Breast epithelium (tissue), 4 donors: ENCODE measurements around the gene STARD3. TPM values are rescaled to one million over a fixed set of nuclear protein-coding genes. Genes with fewer than 3 reads are reported as not detected.
A peak's percentile ranks its signal among the peaks of the same experiment; 100 is the strongest.
"Not testable (repeated sequence)": the region's sequence is repeated elsewhere in the genome, so short reads cannot be mapped to it uniquely, and the experiment has no call there.

ENCODE experiments used
- DNase-seq, 2 donors: peaks; one replicate each; pipeline ENCODE4 v3.0.0-alpha.2; 2019; ENCODE audit warnings: low spot score in 2 of 2
- H3K27ac ChIP-seq, 2 donors: fragments of 200-600 bp; sonication (generic) in 1 of 2; one replicate each; pipeline ENCODE4 v1.5.1; 2016 to 2019; ENCODE audit warnings: mild to moderate bottlenecking in 1 of 2
- H3K27me3 ChIP-seq, 2 donors: fragments of 200-600 bp; sonication (generic) in 1 of 2; one replicate each; pipeline versions ENCODE4 v1.5.1 to v1.6.0; 2017 to 2019; ENCODE audit warnings: control low read depth in 1 of 2, mild to moderate bottlenecking in 1 of 2
- H3K36me3 ChIP-seq: fragments of 200-600 bp; one replicate; pipeline ENCODE4 v1.5.1; 2019
- H3K4me1 ChIP-seq, 2 donors: fragments of 200-600 bp; sonication (generic); one replicate each; pipeline ENCODE4 v1.5.1; 2016 to 2019; ENCODE audit warnings: control low read depth in 1 of 2
- H3K4me3 ChIP-seq, 3 donors: fragments of 200-600 bp; sonication (generic); 1 replicate in 2 of 3; 2 replicates in 1 of 3; pipeline ENCODE4 v1.5.1; 2016 to 2019; ENCODE audit warnings: mild to moderate bottlenecking in 3 of 3, moderate library complexity in 2 of 3
- H3K9me3 ChIP-seq, 2 donors: fragments of 200-600 bp; sonication (generic) in 1 of 2; one replicate each; pipeline ENCODE4 v1.5.1; 2016 to 2019; ENCODE audit warnings: control low read depth in 1 of 2
- CTCF ChIP-seq, 3 donors: fragments of 450-650 bp; IDR thresholded peaks; one replicate each; pipeline ENCODE4 v1.5.1; 2016 to 2017; ENCODE audit warnings: antibody characterized with exemption in 3 of 3, mild to moderate bottlenecking in 3 of 3, moderate library complexity in 3 of 3
- POLR2A ChIP-seq: fragments of 450-650 bp; IDR thresholded peaks from one replicate; pipeline ENCODE4 v1.6.1; 2016; ENCODE audit warnings: antibody characterized with exemption, mild to moderate bottlenecking, moderate library complexity
- POLR2AphosphoS5 ChIP-seq, 3 donors: sonication (generic); formaldehyde crosslinking; IDR thresholded peaks; one replicate each; pipeline ENCODE4 v1.6.1; 2017; ENCODE audit warnings: antibody characterized with exemption in 3 of 3
- intact Hi-C: fragments of 100-400 bp; cut with DNase I; formaldehyde crosslinking; loops from one replicate; pipeline ENCODE4 v1.15.1; 2023; ENCODE audit warnings: low total_unique reads
- total RNA-seq, 3 donors: library from RNA; depleted of rRNA; stranded (reverse); fragments of >200 nt; gene quantifications; one replicate each; pipeline ENCODE4 v1.1.0, GENCODE V29; 2016

The STARD3 gene
- total RNA-seq, 3 donors from 2014 or later: 37.0 to 43.9 (median 42.0) TPM

DNA sequence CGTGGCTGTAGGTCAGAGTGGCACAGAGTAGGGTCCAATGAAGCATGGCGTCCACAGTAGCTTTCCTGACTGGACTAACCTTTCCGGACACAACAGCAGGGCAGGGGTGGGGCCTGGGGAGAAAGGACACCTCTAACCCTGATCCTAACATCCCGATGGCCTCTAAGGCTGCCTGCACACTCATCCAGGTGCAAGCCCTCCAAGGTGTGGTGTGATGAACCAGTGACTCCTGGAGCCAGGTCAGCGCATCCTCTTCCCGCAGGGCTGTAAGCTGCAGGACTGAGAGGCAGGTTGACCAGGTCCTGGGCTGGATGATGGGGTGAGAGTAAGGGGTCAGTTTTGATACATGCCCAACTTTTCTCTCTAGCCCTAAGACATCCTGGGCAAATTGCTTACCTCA lies 59.8 kb downstream of the STARD3 start:
- intact Hi-C loops: no loop called here
- Histone ChIP-seq H3K27ac (no peak overlapping the region), H3K36me3 (no peaks in the 10 kb centered on the region), H3K4me3 (no peak overlapping the region), H3K4me1 (peaks cover 0 to 3% of the 10 kb centered on the region in 2 donors), H3K27me3 (no peaks in the 10 kb centered on the region), H3K9me3 (no peaks in the 10 kb centered on the region)
- TF ChIP-seq POLR2AphosphoS5 (IDR thresholded peaks at IDR 0.05): no peak
- no peak for TF ChIP-seq POLR2A
- no peak for TF ChIP-seq CTCF (IDR thresholded peaks at IDR 0.05)
- no peak for DNase-seq

DNA sequence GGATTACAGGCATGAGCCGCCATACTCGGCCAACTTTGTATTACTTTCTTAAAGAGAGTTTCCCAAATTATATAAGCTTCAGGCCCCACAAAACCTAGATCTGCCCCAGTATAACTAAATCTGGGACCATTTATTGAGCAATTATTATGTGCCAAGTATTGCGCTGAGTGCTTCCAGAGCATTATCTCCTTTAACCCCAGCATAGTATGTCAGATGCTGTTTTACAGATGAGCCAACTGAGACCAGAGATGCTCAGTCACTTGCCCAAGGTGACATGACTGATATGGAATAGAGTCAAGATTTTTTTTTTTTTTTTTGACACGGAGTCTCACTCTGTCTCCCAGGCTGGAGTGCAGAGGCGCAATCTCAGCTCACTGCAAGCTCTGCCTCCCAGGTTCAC lies 61.0 kb downstream of the STARD3 start:
- no peak for TF ChIP-seq POLR2A
- no peak for TF ChIP-seq CTCF (IDR thresholded peaks at IDR 0.05)
- TF ChIP-seq POLR2AphosphoS5 (IDR thresholded peaks at IDR 0.05): no peak
- no peaks in the 10 kb centered on the region for H3K9me3 ChIP-seq

GRCh38 chr17:39699157-39699817 lies 62.3 kb downstream of the STARD3 start:
- Histone ChIP-seq H3K4me3 (peak overlapping the region; percentile 78 to 97 (median 87)), H3K27ac (peak overlapping the region; percentile 94 to 98), H3K4me1 (peaks cover 0 to 14% of the 10 kb centered on the region in 2 donors)
- H3K27me3 ChIP-seq, H3K9me3 ChIP-seq, DNase-seq, H3K36me3 ChIP-seq, intact Hi-C loops: not testable (repeated sequence)

More for the DNA sequence above, 61.0 kb downstream of the STARD3 start:
- no peaks in the 10 kb centered on the region for H3K27me3 ChIP-seq
- no peak overlapping the region for H3K27ac ChIP-seq
- peaks cover 0 to 13% of the 10 kb centered on the region in 2 donors for H3K4me1 ChIP-seq
- DNase-seq: no peak
- no peaks in the 10 kb centered on the region for H3K36me3 ChIP-seq
- intact Hi-C loops: no loop called here
- H3K4me3 ChIP-seq: no peak overlapping the region

GRCh38 chr17:39699818-39700147 lies 62.8 kb downstream of the STARD3 start, which contains the start of gene ERBB2:
Gene ERBB2 (plus strand): TSS chr17:39700064. CDS start chr17:39700239, 175 bp downstream.
- intact Hi-C loops: no loop called here
- DNase-seq: peak; percentile 85 to 89
- Histone ChIP-seq H3K9me3 (no peaks in the 10 kb centered on the region), H3K27ac (peak within 1 kb of the TSS; percentile 94 to 98), H3K4me3 (peak within 1 kb of the TSS; percentile 78 to 97 (median 87)), H3K4me1 (peaks cover 0 to 19% of the 10 kb centered on the region in 2 donors), H3K27me3 (no peaks in the 10 kb centered on the region), H3K36me3 (no peaks in the 10 kb centered on the region)
- TF ChIP-seq POLR2AphosphoS5 (IDR thresholded peaks at IDR 0.05) (peak in 2 of 3 donors; percentile 19 to 81), POLR2A (peak; percentile 55), CTCF (IDR thresholded peaks at IDR 0.05) (no peak)

DNA sequence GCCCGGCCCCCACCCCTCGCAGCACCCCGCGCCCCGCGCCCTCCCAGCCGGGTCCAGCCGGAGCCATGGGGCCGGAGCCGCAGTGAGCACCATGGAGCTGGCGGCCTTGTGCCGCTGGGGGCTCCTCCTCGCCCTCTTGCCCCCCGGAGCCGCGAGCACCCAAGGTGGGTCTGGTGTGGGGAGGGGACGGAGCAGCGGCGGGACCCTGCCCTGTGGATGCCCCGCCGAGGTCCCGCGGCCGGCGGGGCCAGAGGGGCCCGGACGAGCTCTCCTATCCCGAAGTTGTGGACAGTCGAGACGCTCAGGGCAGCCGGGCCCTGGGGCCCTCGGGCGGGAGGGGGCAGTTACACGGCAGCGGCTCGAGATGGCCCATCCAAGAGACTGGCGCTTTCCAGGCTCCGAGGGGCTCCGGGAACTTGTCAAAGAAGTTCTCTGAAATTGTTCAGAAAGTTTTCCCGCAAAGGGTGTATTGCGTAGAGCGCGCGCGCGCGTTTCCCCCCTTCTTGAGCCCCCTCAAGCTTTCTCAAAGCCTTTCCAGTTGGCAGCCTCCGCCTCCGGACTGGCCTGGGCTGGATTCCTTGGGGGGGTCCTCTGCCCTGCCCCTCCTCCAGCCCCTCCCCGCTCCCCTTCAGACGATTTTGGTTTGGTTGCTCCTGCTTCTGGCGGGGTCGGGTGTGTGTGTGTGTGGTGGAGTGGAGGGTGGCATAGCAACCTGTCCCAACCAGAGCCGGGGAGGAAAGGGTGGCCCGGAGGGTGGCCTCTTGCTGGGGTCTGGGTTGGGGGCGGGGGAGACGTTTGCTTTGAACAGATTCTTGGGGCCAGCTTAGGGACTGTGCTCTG lies 63.4 kb downstream of the STARD3 start:
- H3K4me3 ChIP-seq: peak overlapping the region; percentile 78 to 97 (median 87)
- intact Hi-C loops: no loop called here
- H3K36me3 ChIP-seq: no peaks in the 10 kb centered on the region
- peak overlapping the region; percentile 94 to 98 for H3K27ac ChIP-seq
- H3K9me3 ChIP-seq: no peaks in the 10 kb centered on the region
- H3K27me3 ChIP-seq: no peaks in the 10 kb centered on the region
- no peak for DNase-seq
- H3K4me1 ChIP-seq: peaks cover 4 to 25% of the 10 kb centered on the region in 2 donors
- no peak for TF ChIP-seq CTCF (IDR thresholded peaks at IDR 0.05)
- no peak for TF ChIP-seq POLR2AphosphoS5 (IDR thresholded peaks at IDR 0.05)
- no peak for TF ChIP-seq POLR2A
